ENCODE measurements around the gene LRRC25.

Gene LRRC25

DNA sequence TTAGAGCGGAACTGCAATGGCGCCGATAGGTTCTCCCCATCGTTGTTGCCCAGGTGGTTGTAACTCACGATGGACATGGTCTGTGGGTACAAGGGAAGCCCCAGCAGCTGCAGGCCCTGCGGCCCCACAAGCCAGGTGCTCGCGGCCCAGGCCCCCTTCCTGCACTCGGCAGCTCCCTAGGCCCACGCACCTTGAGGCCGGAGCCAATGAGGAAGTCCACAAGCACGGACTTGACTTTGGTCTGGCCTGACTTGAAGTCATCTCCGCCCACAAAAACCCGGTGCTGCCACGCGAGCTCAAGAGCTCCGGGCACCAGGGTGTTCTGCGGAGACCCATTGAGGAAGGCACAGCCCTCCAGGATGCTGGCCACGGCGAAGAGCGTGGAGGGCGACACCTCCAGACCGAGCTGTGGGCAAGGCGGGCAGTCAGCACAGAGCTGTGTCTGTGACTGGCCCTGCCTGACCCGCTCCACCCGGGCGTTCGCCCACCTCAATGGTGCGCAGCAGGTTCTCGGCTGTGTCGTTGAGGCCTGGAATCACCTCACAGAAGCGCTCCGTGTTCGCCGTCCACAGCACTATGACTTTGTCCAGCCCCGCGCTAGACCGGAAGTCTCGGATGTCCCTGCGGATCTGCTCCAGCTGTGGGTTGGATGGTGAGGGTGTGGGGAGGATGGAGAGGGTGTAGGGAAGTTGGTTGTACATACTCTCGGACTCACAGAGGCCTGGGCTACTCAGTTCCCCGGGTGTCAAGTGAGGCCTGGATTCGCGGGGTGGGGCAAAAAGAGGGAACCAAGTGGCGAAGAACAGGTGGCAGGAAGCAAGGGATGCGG lies 38.6 kb upstream of the LRRC25 start:
- DNase-seq (ENCODE audit: low read depth) = no peak

DNA sequence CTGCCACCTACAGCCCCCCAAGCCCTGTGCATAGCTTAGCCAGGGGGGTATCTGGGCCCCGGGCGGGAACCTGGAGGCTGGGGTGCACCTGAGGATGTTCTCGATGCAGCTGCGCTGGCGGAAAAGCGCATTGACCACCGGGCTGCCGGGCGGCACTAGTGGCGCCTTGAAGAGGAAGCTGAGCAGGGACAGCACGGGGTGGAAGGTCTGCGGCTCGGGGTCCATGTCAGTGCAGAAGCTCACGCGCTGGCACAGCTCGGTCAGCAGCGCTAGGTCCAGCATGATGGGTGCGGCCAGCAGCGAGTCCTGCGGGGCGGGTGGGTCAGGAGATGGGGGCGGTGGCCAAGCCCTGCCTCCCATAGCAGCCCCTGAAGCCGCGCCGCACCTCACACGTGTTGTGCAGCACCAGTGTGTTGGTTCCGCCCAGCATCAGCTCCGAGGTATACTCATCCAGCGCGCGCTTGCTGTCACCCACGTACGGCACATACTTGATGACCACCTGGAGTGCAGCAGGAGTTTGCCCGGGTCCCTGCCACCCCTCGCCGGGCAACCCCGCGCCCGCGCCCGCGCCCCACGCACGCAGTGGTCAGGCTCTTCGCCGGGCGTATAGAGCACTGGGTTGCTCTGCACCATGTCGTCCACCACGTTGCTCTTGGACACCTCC lies 37.9 kb upstream of the LRRC25 start:
- DNase-seq (ENCODE audit: low read depth) = no peak

DNA sequence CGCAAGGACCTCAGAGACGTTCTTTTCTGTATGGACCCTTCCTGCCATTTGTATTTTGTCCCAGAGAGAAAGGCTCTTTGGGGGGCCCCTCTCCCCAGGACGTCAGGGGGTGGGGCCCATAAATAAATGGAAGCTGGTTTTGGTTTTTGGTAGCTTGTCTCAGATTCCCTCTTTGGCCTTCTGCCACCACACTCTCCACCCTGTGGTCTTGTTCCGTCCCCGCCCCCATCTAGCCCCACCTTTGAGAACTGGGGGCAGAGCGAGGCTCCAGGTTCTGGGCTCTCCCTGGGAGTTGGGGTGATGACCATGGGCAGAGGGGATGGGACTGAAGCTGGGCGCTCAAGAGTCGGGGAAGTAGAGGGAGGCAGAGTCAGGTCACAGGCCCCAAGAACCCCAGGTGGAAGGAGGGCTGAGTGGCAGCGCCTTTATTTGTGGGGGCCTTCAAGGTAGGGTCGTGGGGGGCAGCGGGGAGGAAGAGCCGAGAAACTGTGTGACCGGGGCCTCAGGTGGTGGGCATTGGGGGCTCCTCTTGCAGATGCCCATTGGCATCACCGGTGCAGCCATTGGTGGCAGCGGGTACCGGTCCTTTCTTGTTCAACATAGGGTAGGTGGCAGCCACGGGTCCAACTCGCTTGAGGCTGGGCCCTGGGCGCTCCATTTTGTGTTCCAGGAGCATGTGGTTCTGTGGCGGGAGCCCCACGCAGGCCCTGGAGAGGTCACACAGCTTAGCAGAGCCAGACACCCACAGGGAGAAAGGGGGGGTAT lies 37.2 kb upstream of the LRRC25 start:
- DNase-seq (ENCODE audit: low read depth) = no peak

DNA sequence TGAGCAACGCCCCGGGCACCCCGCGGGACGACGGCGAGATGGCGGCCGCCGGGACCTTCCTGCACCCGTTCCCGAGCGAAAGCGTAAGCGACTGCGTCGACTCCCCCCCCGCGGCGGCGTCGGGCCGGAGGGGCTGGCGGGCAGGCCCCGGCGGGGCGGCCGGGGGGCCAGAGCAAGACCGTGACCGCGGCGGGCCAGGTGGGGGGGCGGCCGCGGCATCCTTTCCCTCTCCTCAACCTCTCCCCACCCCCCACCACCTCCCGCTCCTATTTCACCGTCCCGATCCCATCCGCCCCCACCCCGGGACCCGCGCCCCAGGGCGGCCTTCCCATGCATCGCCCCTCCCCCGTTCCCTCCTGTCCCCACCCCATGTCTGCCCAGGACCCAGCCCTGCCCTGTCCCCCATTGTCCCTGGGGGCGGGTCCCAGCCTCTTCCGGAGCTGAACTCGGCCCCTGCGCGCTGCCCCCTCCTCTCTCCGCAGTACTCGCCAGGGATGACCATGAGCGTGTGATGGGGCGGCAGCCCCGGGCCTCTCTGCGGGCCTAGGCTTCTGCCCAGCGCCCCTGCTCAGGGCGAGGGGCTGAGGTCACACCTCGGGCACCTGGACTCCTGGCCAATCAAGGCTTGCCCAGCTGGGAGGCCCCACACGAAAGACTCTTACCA lies 36.4 kb upstream of the LRRC25 start:
- DNase-seq (ENCODE audit: low read depth) = no peak

DNA sequence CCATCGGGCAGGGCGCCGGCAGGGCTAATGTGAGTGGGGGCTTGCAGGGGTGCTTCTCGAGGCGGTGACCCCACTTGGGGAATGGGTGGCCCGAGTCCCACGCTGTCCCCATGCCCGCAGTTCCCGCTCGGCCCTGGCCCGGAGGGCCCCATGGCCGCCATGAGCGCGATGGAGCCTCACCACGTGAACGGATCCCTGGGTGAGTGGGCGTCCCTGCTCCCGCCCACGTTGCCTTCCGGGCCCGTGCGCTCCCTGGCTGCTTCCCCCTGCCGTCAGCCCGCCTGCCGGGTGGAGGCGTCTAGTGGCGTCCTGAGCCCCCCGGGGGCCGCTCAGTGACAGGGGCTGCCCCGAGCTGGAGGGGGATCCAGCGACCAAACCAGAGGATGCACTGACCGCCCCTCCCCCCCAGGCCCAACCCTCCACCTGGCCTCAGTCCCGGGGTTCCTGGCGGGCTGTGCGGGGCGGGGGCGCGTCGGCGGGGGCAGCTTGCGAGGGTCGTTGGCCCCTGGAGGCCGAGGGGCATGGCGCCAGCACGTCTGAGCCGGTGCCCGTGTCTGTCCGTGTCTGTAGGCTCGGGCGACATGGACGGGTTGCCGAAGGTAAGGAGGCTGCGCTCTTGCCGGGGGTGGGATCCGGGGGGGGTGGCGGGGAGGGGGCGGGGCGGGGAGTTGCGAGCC lies 35.7 kb upstream of the LRRC25 start:
- no peak for DNase-seq (ENCODE audit: low read depth)

DNA sequence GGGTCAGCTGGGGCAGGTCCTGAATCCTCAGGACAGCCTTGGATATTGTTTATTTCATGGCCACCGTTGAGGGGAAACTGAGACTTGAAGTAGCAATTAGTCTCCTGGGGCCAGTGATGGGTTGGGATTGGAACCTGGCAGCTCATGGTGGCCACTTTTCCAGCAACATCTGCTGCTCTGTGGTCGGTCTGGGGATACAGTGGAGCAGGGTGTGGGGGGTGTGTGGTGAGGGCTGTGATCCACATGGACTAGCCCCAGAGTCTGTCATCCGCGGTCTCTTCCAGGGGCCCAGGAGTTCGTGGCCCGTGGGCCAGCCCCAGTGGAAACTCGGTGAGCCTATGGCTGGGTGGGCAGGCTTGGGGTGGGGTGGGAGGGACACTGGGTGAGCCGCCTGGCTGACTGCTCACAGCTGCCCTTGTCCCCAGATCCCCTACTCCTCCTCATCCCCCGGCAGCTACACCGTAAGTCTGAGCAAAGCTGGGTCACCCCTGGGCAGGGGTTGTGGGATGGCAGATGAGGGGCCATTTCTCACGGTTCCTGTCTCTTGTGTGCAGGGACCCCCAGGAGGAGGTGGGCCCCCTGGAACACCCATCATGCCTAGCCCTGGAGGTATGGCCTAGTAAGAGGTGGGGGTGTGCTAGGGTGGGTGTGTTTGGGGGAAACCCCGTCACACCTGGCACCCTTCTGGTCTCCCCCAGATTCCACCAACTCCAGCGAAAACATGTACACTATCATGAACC lies 35.0 kb upstream of the LRRC25 start:
- no peak for DNase-seq (ENCODE audit: low read depth)

DNA sequence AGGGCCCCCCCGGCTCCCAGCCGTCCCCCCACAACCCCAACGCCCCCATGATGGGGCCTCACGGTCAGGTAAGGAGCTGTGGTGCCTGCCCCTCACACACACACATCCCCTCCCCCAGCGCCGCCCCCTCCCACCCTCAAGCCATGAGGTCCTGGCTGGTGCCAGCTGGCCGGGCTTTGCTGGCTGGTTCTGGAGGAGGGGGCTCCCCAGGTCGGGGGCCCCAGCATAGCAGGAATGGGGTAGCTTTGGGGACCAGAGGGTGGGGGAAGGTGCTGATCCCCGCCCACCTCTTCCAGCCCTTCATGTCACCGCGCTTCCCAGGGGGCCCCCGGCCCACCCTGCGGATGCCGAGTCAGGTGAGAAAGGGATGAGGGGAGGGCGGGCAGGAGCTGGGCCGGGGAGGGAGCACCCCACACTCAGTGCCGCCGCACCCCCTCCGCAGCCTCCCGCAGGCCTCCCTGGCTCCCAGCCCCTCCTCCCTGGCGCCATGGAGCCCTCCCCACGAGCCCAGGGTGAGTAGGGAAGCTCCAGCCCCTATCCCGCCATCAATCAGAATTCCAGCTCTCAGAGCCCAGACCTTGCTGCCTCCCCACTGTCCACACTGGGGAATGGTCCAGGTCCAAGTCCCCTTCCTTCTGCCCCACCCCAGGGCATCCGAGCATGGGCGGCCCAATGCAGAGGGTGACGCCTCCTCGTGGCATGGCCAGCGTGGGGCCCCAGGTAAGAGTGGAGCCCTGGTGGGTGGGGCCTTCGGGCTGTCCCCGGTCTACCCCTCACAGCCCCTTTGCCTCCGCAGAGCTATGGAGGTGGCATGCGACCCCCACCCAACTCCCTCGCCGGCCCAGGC lies 34.2 kb upstream of the LRRC25 start:
- no peak for DNase-seq (ENCODE audit: low read depth)

DNA sequence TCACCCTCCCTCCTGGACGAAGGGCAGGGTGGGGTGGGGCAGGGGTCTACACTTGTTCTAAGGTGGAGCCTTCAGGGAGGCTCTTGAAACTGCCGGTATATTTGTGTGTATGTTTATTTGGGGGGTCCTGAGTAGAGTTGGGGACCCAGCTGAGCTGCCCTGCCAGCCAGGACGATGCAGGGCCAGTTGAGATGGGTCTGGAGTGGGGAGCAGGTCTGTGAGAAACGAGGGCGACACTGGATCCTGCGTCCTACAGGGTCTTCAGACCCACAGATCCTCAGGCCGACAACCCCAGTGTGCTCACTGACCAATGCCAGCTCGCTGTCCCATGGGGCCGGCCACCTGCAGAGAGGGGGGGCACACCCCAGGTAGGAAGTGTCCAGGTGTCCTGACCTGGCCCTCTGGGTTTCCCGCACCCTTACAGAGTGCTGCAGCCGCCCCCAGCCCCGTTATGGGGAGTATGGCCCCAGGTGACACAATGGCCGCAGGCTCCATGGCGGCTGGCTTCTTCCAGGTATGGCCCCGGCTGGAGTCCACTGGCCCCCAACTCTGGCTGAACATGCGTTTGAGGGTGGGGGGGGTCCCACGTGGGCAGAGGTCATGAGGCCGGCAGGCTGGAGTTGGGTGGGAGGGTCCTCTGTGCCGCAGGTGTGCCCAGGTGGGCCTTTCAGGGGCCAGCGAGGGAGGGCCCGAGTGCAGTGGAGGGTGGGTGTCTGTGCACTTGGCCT lies 33.2 kb upstream of the LRRC25 start:
- DNase-seq (ENCODE audit: low read depth) = no peak

DNA sequence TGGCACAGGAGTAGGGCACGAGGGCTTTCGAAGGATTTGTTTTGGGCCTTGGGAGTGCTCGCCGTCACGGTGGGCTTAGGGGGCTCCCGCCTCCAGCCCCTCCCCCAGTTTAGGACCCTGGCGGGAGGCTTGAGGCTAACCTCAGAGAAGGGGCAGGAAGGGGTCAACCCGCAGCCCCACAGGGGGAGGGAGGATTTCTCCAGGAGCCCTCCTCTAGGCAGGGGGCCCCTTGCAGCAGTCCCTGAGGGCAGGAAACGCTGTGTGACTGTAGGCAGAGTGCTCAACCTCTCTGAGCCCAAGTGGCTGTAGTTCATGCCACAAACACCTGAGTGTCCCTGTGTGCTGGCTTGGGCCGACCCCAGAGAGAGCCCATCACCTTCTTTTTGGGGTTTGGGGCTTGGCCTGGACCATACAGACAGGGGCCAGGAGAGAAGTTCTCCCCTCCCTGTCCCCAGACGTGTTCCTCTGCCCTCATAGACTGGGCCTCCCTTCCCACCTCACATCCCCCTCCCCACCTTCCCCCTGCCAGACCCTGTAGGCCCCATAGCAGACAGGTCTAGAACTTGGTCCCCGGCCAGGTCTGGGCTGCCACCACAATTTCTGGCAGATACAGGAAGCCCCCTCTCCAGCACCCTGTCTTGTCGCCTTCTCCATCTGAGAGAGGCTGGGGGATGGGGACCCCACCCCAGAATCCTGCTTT lies 32.4 kb upstream of the LRRC25 start:
- DNase-seq (ENCODE audit: low read depth) = no peak

DNA sequence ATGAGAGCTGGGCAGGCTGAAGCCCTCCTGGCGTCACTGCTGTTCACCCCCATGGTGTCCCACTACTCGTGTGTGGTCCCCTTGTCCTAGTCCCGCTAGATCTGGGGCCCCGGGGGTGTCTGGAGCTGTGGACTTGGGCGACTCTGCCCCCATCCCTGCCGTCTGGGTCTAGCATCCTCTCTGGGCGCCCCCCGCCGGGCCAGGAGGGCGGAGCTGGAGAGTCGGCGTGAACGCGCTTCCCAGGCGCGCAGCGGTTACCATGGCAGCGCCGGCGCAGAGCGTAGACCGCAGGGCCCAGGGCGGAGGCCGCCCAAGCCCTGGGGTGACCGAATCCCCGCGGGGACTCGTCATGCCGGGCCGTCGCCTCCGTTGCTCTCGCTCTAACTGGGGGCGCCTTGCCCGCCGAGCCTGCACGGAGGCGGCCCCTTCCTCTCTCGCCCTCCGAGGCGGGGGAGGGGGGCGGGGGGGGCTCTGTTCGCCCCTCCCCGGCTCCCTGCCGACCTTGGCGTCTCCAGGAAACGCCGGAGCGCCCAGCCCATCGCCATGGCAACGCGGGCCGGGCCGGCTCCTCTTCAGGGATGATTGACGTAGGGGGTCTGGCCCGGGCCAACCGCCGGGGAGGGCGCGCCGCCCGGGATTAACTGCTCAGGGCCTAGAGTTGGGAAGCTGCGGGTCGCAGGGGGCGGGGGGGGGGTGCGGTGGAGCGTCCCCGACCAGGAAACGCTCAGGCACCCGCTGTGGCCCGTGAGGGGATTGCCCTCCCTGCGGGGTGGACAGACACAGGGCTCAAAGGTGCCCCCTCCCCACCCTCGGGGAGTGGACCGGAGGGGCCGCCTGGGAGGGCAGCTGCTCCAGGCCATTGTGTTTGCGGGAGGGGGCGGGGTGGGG lies 31.6 kb upstream of the LRRC25 start:
- DNase-seq (ENCODE audit: low read depth) = peak; percentile 87

DNA sequence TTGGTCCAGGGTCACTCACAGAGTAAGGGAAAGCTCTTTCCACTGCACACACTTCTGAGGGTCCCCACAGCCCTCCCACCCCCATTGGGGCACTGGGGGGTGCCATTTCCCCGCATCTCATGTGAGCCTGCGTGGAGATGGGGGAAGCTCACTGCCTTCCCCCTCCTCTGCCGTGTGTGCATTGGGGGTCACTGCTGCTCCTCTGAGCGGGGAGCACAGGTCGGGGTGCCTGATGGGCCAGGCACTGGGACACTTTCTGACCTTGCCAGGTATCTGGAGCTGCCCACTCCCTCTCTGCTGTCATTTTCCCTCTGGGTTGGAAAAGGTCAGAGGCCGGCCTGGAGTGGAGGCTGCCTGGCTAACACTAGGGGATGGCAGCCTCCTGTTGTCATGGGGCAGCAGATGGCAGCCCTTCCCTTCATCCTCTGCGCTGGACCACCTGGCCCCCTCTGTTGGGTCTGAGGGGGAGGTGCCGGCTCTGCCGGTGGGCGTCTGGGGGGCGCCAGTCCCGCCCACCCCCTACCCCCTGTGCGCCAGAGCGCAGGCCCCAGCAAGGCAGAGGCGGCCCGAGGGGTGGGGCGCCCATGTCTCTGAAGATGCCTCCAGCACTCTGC lies 30.9 kb upstream of the LRRC25 start:
- DNase-seq (ENCODE audit: low read depth) = no peak

DNA sequence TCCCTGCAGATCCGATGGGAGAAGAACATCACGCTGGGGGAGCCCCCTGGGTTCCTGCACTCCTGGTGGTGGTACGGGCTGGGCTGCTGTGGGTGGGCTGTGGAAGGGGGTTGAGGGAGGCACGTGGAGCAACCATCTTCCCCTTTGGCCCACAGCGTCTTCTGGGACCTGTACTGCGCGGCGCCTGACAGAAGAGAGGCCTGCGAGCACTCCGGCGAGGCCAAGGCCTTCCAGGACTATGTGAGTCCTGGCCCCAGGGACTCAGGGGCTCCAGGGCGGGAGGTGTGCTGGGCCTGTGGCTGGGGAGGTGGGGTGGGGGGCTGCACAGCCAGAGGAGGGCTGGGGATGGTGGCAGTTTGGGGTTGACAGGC lies 30.3 kb upstream of the LRRC25 start:
- DNase-seq (ENCODE audit: low read depth) = no peak

DNA sequence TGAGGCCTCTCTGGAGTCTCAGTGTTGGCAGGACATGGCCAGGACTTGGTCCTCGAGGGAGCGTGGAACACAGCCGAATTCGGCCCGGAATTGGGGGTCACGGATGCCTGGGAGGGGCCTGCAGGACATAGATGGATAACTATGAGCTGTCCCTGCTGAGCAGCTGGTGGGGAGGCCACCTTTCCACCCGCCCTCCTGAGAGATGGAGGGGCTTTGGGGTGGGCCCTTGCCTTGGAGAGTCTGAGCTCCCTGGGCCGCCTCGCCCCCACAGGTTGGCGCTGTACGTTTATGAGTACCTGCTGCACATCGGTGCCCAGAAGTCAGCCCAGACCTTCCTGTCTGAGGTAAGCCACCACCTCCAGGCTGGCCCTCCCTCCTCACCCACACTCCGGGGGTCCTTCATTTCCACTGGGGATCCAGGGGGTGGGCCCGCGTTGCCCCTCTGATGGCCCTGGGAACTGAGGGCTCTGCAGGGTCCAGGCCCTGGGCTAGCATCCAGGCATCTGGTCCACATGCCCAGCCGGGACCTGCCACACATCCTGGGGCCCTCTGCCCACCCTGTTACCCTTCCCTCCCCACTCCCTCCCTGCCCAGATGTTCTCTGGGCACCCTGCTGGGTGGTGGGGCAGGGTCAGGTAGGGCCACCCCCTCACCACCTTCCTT lies 29.8 kb upstream of the LRRC25 start:
- DNase-seq (ENCODE audit: low read depth) = no peak

DNA sequence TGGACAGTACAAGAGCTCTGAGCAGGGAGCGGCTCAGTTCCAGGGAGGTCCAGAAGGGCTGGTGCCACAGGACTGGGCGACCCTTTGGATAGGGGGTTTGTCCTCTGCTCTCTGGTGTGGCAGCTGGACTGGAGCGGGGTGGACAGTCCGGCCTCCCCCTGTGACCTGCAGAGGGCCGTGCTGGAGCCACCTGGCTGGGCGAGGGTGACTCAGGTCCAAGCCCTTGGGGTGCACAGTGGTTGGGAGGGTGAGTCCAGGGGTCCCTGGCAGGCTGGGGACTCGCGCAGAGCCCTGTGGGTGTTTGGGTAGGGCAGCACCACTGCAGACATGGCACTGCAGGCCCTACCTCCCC lies 29.0 kb upstream of the LRRC25 start:
- no peak for DNase-seq (ENCODE audit: low read depth)

DNA sequence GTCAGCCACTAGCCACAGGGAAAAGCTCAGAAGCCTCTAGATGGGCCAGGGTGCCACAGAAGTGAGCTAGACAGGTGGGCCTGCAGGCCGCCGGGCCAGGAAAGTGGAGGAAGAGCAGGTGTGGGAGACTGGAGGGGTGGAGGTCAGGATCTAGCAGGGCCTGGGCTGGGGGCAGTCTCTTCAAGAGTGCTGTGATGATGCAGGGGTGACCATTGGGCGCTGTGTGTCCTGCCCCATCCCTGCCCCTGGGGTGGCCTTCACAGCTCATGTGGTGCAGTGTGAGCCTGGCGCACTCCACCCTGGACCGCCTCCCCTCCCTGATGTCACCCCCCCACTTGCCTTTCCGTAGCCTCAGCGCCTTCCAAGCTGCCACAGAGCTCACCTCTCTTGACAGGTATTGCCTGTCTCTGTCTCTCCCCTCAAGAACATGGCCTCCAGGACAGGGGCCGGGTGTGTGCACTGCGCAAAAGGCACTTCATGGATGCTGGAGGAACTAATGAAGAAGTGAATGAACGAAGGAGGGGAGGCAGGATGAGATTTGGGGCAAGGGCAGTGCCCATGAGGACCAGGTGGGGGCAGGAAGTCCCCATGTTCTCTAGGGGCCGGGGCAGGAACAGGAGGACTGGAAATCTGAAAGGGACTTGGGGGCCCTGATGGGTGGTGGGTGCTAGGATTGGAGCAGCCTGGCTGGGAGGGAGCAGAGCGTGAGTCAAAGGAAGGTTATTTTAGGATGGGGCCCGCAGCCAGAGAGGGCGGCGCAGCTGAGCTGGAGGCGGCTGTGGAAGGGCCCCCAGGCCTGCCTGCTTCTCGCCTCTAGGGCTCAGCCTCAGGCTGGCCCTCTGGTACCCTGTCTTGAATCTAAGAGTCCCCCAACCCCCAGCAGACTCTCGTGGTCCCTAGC lies 28.3 kb upstream of the LRRC25 start:
- DNase-seq (ENCODE audit: low read depth) = peak; percentile 59

All from iris pigment epithelial cell (primary cell).